Activated CD8-positive, alpha-beta T cell treated with anti-CD3 and anti-CD28 coated beads, Interleukin-2, amount 10 ng/mL, durations not matched to agents 7 days and 5 days (primary cell): ENCODE measurements around the gene HIPK3. TPM values are rescaled to one million over a fixed set of nuclear protein-coding genes. Genes with fewer than 3 reads are reported as not detected.
A peak's percentile ranks its signal among the peaks of the same experiment; 100 is the strongest.

Experiments
- ATAC-seq: fragments of 150-1000 bp; cut with Tn5 transposase; one replicate; pipeline ENCODE4 v1.10.0; 2021; ENCODE audit warnings: moderate library complexity
- CTCF ChIA-PET: fragments of 350-600 bp; sonication (Branson Sonifier 250); formaldehyde crosslinking; loops from one replicate; lab custom pipeline; 2021; ENCODE audit warnings: antibody characterized with exemption; lab: Charles Lee
- POLR2A ChIA-PET: fragments of 350-600 bp; sonication (Branson Sonifier 250); formaldehyde crosslinking; loops from one replicate; lab custom pipeline; 2021; ENCODE audit warnings: antibody characterized with exemption; lab: Charles Lee
- DNase-seq: peaks from one replicate; pipeline ENCODE4 v3.0.0-alpha.2; 2020
- H3K27ac Mint-ChIP-seq: one replicate; pipeline ENCODE4 v1.8.0; 2021; ENCODE audit warnings: mild to moderate bottlenecking, mixed read lengths
- H3K27me3 Mint-ChIP-seq: one replicate; pipeline ENCODE4 v1.8.0; 2021; ENCODE audit warnings: low read depth, mixed read lengths
- H3K36me3 Mint-ChIP-seq: one replicate; pipeline ENCODE4 v1.8.0; 2021; ENCODE audit warnings: low read depth, mixed read lengths
- H3K4me1 Mint-ChIP-seq: one replicate; pipeline ENCODE4 v1.8.0; 2021; ENCODE audit warnings: low read depth, mixed read lengths
- H3K4me3 Mint-ChIP-seq: one replicate; pipeline ENCODE4 v1.8.0; 2021; ENCODE audit warnings: mild to moderate bottlenecking, mixed read lengths
- H3K9me3 Mint-ChIP-seq: one replicate; pipeline ENCODE4 v1.8.0; 2022; ENCODE audit warnings: mixed read lengths; ENCODE audit not compliant: insufficient read depth
- total RNA-seq, 2 experiments: library from RNA; stranded (reverse); gene quantifications; one replicate each; pipeline ENCODE4 v1.2.3, GENCODE V29; 2021

Gene HIPK3
- total RNA-seq, 2 experiments from 2014 or later, result 36.9 to 37.7 TPM

GRCh38 chr11:33310720-33311500 lies 53.7 kb downstream of the HIPK3 start:
- Mint-ChIP-seq H3K4me1 (peaks cover 12% of the 10 kb centered on the region), H3K27ac (no peak overlapping the region), H3K4me3 (no peak overlapping the region), H3K36me3 (peaks cover 10% of the 10 kb centered on the region), H3K9me3 (peaks cover 4% of the 10 kb centered on the region), H3K27me3 (no peaks in the 10 kb centered on the region)
- DNase-seq (no peak), ATAC-seq (no peak)
- ChIA-PET CTCF (interaction anchor here (1.0 kb wide), 1 partner anchor 144 kb away, joined by 3 read pairs; no protein-coding TSS in a partner anchor), POLR2A (no interaction called here)

GRCh38 chr11:33311680-33312079 lies 54.5 kb downstream of the HIPK3 start:
- H3K4me1 Mint-ChIP-seq, result peaks cover 12% of the 10 kb centered on the region
- peaks cover 4% of the 10 kb centered on the region for H3K9me3 Mint-ChIP-seq
- POLR2A ChIA-PET, result no interaction called here
- no peak overlapping the region for H3K4me3 Mint-ChIP-seq
- CTCF ChIA-PET, result no interaction called here
- peaks cover 8% of the 10 kb centered on the region for H3K36me3 Mint-ChIP-seq
- H3K27ac Mint-ChIP-seq, result no peak overlapping the region
- no peak for DNase-seq
- no peaks in the 10 kb centered on the region for H3K27me3 Mint-ChIP-seq
- no peak for ATAC-seq

- Mint-ChIP-seq H3K4me1 (peaks cover 6% of the 10 kb centered on the region), H3K36me3 (peaks cover 6% of the 10 kb centered on the region), H3K4me3 (no peak overlapping the region), H3K9me3 (peaks cover 4% of the 10 kb centered on the region), H3K27ac (no peak overlapping the region), H3K27me3 (no peaks in the 10 kb centered on the region)
- DNase-seq (no peak), ATAC-seq (no peak)
- ChIA-PET CTCF (interaction anchor here (1.7 kb wide), 1 partner anchor 14 kb away, joined by 5 read pairs; no protein-coding TSS in a partner anchor), POLR2A (interaction anchor here (0.6 kb wide), 1 partner anchor 59 kb away, joined by 4 read pairs; no protein-coding TSS in a partner anchor)
Measured at GRCh38 chr11:33315822-33316221, 58.6 kb downstream of the HIPK3 start.

- H3K27ac Mint-ChIP-seq, result no peak overlapping the region
- no peak for ATAC-seq
- H3K4me1 Mint-ChIP-seq, result no peaks in the 10 kb centered on the region
- H3K27me3 Mint-ChIP-seq, result no peaks in the 10 kb centered on the region
- no peak for DNase-seq
- H3K4me3 Mint-ChIP-seq, result no peak overlapping the region
- H3K36me3 Mint-ChIP-seq, result peaks cover 6% of the 10 kb centered on the region
- CTCF ChIA-PET, result no interaction called here
- POLR2A ChIA-PET, result no interaction called here
- peaks cover 4% of the 10 kb centered on the region for H3K9me3 Mint-ChIP-seq
Measured at GRCh38 chr11:33317662-33318061, 60.5 kb downstream of the HIPK3 start.

GRCh38 chr11:33320016-33320813 lies 63.0 kb downstream of the HIPK3 start:
- peaks cover 6% of the 10 kb centered on the region for H3K36me3 Mint-ChIP-seq
- no peak overlapping the region for H3K4me3 Mint-ChIP-seq
- ATAC-seq (no peak), DNase-seq (no peak)
- H3K27ac Mint-ChIP-seq, result no peak overlapping the region
- H3K9me3 Mint-ChIP-seq, result no peaks in the 10 kb centered on the region
- no peaks in the 10 kb centered on the region for H3K4me1 Mint-ChIP-seq
- CTCF ChIA-PET, result interaction anchor here (0.6 kb wide), 1 partner anchor 255 kb away, joined by 3 read pairs; no protein-coding TSS in a partner anchor
- POLR2A ChIA-PET, result no interaction called here
- H3K27me3 Mint-ChIP-seq, result no peaks in the 10 kb centered on the region

- H3K27ac Mint-ChIP-seq, result no peak overlapping the region
- ChIA-PET POLR2A (no interaction called here), CTCF (interaction anchor here (0.9 kb wide), 1 partner anchor 10 kb away, joined by 6 read pairs; no protein-coding TSS in a partner anchor)
- no peaks in the 10 kb centered on the region for H3K27me3 Mint-ChIP-seq
- H3K36me3 Mint-ChIP-seq, result peaks cover 3% of the 10 kb centered on the region
- no peaks in the 10 kb centered on the region for H3K9me3 Mint-ChIP-seq
- no peak overlapping the region for H3K4me3 Mint-ChIP-seq
- no peaks in the 10 kb centered on the region for H3K4me1 Mint-ChIP-seq
- DNase-seq (no peak), ATAC-seq (no peak)
Measured at GRCh38 chr11:33320814-33321330, 63.7 kb downstream of the HIPK3 start.

GRCh38 chr11:33321422-33321821 lies 64.2 kb downstream of the HIPK3 start:
- CTCF ChIA-PET, result interaction anchor here (0.9 kb wide), 1 partner anchor 9 kb away, joined by 6 read pairs; no protein-coding TSS in a partner anchor
- POLR2A ChIA-PET, result no interaction called here
- Mint-ChIP-seq H3K4me3 (no peak overlapping the region), H3K4me1 (no peaks in the 10 kb centered on the region), H3K27me3 (no peaks in the 10 kb centered on the region), H3K27ac (no peak overlapping the region), H3K9me3 (no peaks in the 10 kb centered on the region), H3K36me3 (peaks cover 3% of the 10 kb centered on the region)
- ATAC-seq (no peak), DNase-seq (no peak)

GRCh38 chr11:33323421-33323820 lies 66.2 kb downstream of the HIPK3 start:
- DNase-seq, result no peak
- H3K36me3 Mint-ChIP-seq, result no peaks in the 10 kb centered on the region
- ChIA-PET CTCF (interaction anchor here (1.1 to 1.4 kb wide), 2 partner anchors 158 to 162 kb away, joined by 3 to 5 read pairs; partner anchors contain the start of gene CSTF3), POLR2A (no interaction called here)
- H3K9me3 Mint-ChIP-seq, result no peaks in the 10 kb centered on the region
- H3K4me1 Mint-ChIP-seq, result no peaks in the 10 kb centered on the region
- H3K4me3 Mint-ChIP-seq, result no peak overlapping the region
- no peak for ATAC-seq
- H3K27me3 Mint-ChIP-seq, result no peaks in the 10 kb centered on the region
- no peak overlapping the region for H3K27ac Mint-ChIP-seq

- Mint-ChIP-seq H3K4me3 (no peak overlapping the region), H3K36me3 (no peaks in the 10 kb centered on the region), H3K27me3 (no peaks in the 10 kb centered on the region), H3K4me1 (no peaks in the 10 kb centered on the region), H3K9me3 (no peaks in the 10 kb centered on the region), H3K27ac (peak overlapping the region; percentile 22)
- ChIA-PET POLR2A (no interaction called here), CTCF (interaction anchor here (0.9 to 1.4 kb wide), 2 partner anchors 160 to 163 kb away, joined by 3 to 5 read pairs; partner anchors contain the start of gene CSTF3)
- no peak for DNase-seq
- no peak for ATAC-seq
Measured at GRCh38 chr11:33324302-33324985, 67.3 kb downstream of the HIPK3 start.

GRCh38 chr11:33325451-33325850 lies 68.3 kb downstream of the HIPK3 start:
- ChIA-PET CTCF (no interaction called here), POLR2A (no interaction called here)
- no peaks in the 10 kb centered on the region for H3K27me3 Mint-ChIP-seq
- no peak for ATAC-seq
- no peak for DNase-seq
- no peak overlapping the region for H3K27ac Mint-ChIP-seq
- H3K9me3 Mint-ChIP-seq, result no peaks in the 10 kb centered on the region
- no peaks in the 10 kb centered on the region for H3K4me1 Mint-ChIP-seq
- H3K36me3 Mint-ChIP-seq, result peaks cover 3% of the 10 kb centered on the region
- H3K4me3 Mint-ChIP-seq, result no peak overlapping the region

- DNase-seq, result peak; percentile 61
- Mint-ChIP-seq H3K36me3 (peaks cover 9% of the 10 kb centered on the region), H3K4me3 (no peak overlapping the region), H3K27ac (no peak overlapping the region), H3K9me3 (no peaks in the 10 kb centered on the region), H3K4me1 (no peaks in the 10 kb centered on the region), H3K27me3 (no peaks in the 10 kb centered on the region)
- ChIA-PET POLR2A (interaction anchor here (0.7 kb wide), 1 partner anchor 13 kb away, joined by 5 read pairs; no protein-coding TSS in a partner anchor), CTCF (interaction anchor here (0.6 to 2.0 kb wide), 11 partner anchors 8 to 499 kb away, joined by 3 to 9 read pairs (median 4); partner anchors contain the start of gene CSTF3)
- ATAC-seq, result peak; percentile 67
Measured at GRCh38 chr11:33329705-33330329, 72.6 kb downstream of the HIPK3 start.
